ENCODE results near the gene IFFO2.

DNA sequence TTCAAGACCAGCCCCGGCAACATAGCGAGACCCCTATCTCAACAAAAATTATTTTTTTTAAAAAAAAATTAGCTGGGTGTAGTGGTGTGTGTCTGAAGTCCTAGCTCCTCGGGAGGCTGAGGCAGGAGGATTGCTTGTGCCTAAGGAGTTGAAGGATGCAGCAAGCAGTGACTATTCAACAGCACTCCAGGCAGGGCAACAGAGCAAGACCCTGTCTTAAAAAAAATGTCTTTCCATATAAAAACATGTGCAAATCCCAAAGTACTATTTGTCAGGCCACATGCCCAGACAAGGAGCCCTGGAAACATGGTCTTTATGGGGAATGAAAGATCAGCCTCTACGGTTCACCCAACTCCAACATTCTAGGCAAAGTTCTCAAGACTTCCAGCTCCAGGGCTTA lies 13.3 kb downstream of the IFFO2 start:
- TF ChIP-seq GATA2 (IDR thresholded peaks at IDR 0.05; ENCODE audit: low read depth, low read length) (no peak), GATA3 (IDR thresholded peaks at IDR 0.05; ENCODE audit: low read depth, low read length) (no peak)

Data from SH-SY5Y (cell line).